Measurements from ENCODE around the gene RPL10. TPM values are rescaled to one million over a fixed set of nuclear protein-coding genes. Genes with fewer than 3 reads are reported as not detected.

Gene RPL10
- total RNA-seq, 1 donor from 2014 or later, result 5,113 TPM

DNA sequence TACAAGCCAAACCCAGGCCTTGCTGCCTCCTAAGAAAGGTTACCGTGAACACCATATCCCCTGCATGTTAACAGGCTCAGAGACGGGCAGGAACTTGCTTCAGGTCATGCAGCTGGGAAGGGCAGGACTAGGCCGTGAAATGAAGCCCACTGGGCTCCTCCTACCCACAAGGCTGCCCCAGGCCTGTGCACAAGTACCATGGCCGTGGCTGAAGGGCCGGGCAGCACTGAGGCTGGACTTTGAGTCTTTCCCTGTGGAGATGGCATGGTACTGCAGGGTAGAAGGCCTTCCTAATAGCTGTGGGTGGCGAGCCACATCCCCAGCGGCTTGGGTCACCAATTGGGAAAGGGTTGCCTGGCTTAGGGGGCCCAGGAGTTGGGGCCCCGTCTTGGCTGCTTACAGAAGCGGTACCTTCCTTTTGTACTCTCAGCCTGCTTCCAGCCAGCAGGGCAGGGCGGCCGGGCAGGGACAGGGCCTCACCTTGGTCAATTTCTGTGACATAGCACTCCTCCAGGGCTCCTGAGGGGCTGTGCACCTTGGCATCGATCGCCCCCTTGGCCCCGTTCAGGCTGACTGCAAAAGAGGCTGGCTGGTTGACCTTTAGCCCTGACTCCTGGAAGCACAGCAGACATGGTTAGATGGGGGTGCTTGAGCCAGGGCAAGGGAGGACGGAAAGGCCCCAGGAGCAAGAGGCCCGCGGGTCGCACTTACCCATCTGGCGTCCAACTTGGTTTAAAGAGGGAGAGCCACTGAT is 47.6 kb upstream of the RPL10 start:
- Mint-ChIP-seq H3K27ac (peak overlapping the region; percentile 56), H3K36me3 (ENCODE audit: low read depth) (peaks cover 46% of the 10 kb centered on the region), H3K4me3 (no peak overlapping the region), H3K27me3 (no peaks in the 10 kb centered on the region), H3K9me3 (no peaks in the 10 kb centered on the region), H3K4me1 (peaks cover 43% of the 10 kb centered on the region)
- ATAC-seq (ENCODE audit: low read depth), result no peak
- CTCF ChIA-PET, result interaction anchor here (0.9 kb wide), 1 partner anchor 22 kb away, joined by 3 read pairs; no protein-coding TSS in a partner anchor
- POLR2A ChIA-PET, result interaction anchor here (6.3 kb wide), 1 partner anchor 18 kb away, joined by 56 read pairs; no protein-coding TSS in a partner anchor
- TF ChIP-seq, protein P1, sequence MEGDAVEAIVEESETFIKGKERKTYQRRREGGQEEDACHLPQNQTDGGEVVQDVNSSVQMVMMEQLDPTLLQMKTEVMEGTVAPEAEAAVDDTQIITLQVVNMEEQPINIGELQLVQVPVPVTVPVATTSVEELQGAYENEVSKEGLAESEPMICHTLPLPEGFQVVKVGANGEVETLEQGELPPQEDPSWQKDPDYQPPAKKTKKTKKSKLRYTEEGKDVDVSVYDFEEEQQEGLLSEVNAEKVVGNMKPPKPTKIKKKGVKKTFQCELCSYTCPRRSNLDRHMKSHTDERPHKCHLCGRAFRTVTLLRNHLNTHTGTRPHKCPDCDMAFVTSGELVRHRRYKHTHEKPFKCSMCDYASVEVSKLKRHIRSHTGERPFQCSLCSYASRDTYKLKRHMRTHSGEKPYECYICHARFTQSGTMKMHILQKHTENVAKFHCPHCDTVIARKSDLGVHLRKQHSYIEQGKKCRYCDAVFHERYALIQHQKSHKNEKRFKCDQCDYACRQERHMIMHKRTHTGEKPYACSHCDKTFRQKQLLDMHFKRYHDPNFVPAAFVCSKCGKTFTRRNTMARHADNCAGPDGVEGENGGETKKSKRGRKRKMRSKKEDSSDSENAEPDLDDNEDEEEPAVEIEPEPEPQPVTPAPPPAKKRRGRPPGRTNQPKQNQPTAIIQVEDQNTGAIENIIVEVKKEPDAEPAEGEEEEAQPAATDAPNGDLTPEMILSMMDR (IDR thresholded peaks at IDR 0.05), result no peak
- intact Hi-C loops (cut with micrococcal nuclease), result no loop called here
- no peak for DNase-seq

DNA sequence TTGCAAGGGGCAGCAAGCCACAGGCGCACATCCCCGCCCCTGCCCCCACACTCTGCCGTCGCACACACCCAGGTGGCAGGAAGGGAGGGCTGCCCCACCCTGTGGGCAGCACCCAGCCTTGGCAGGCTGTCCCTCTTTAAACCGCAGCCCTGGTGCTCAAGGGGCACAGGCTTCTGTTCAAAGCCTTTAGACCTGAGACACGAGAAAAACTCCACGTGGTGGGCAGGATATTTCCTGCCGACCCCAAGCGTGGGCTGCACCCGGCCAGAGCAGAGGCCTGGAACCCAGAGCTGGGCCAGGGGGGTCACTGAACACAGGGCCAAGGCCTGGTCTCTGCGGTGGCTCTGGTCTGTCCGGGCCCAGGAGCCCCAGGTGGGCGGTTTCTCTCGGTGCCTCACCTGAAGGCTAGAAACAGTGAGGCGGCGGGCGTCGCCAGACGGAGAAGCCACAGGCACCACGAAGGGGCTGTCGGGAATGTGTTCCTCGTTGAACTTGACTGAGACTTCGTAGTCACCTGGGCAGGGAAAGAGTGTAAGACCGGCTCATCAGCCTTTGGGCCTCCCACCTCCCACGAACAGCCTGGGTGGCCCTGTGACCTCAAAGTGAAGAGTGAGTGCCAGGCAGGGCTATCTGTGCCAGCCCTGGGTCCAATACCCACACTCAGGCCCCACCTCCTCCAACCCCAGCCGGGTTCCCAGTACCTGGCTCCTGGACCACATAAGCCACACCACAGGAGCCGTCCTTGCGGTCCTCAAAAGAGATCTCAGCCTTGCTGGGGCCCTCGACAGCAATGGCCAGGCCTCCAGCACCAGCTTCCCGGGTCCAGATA is 46.8 kb upstream of the RPL10 start:
- Mint-ChIP-seq H3K27ac (peak overlapping the region; percentile 56), H3K36me3 (ENCODE audit: low read depth) (peaks cover 51% of the 10 kb centered on the region), H3K4me1 (peaks cover 45% of the 10 kb centered on the region), H3K4me3 (no peak overlapping the region), H3K9me3 (no peaks in the 10 kb centered on the region), H3K27me3 (no peaks in the 10 kb centered on the region)
- no peak for DNase-seq
- TF ChIP-seq, protein P1 (IDR thresholded peaks at IDR 0.05), result no peak
- ChIA-PET POLR2A (interaction anchor here (0.5 to 6.3 kb wide), 2 partner anchors 18 to 258 kb away, joined by 6 to 56 read pairs; no protein-coding TSS in a partner anchor), CTCF (no interaction called here)
- peak; percentile 43 for ATAC-seq (ENCODE audit: low read depth)
- intact Hi-C loops (cut with micrococcal nuclease), result no loop called here

DNA sequence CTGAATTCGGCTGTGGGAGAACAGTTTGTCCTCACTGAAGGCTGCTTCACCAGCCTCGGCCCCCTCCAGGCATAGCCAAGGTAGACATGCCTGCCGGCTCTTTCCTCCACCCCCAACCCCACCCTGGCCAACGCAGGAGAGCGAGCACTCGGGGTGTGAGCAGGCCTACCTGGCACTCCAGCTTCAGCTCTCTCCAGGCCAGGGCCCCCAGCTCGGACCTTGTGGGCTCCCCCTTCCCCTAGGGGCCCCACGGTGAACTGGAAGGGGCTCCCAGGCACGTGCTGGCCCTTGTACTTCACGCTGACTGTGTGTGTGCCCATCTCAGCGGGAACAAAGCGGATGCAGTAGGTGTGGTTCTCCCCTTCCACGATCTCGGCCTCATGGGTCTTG is 46.2 kb upstream of the RPL10 start:
- ATAC-seq (ENCODE audit: low read depth) (no peak), DNase-seq (no peak)
- peaks cover 52% of the 10 kb centered on the region for H3K36me3 Mint-ChIP-seq (ENCODE audit: low read depth)
- TF ChIP-seq, protein P1 (IDR thresholded peaks at IDR 0.05), result no peak
- ChIA-PET POLR2A (interaction anchor here (0.5 to 6.3 kb wide), 3 partner anchors 17 to 258 kb away, joined by 3 to 56 read pairs (median 6); no protein-coding TSS in a partner anchor), CTCF (no interaction called here)
- H3K27ac Mint-ChIP-seq, result peak overlapping the region; percentile 30
- intact Hi-C loops (cut with micrococcal nuclease), result no loop called here
- peaks cover 44% of the 10 kb centered on the region for H3K4me1 Mint-ChIP-seq
- no peak overlapping the region for H3K4me3 Mint-ChIP-seq
- no peaks in the 10 kb centered on the region for H3K27me3 Mint-ChIP-seq
- H3K9me3 Mint-ChIP-seq, result no peaks in the 10 kb centered on the region

DNA sequence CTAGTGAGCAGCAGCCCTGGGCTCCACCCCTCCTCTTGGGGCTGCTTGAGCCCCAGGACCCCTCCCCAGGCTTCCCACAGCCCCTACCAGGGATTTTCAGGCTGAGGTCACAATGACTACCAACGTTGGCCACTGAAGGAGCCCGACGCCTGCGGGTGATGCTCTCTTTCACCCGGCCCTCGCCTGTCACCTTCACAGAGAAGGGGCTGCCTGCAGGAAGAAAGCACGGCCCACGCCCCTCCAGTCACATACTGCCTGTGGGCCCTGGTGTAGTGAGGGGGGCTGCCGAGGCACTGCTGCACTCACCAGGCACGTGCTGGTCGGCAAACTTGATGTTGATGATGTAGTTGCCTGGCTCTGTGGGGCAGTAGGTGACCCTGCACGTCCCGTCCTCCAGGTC is 45.7 kb upstream of the RPL10 start:
- no peaks in the 10 kb centered on the region for H3K9me3 Mint-ChIP-seq
- ChIA-PET POLR2A (interaction anchor here (0.5 to 6.3 kb wide), 2 partner anchors 16 to 99 kb away, joined by 3 to 56 read pairs; no protein-coding TSS in a partner anchor), CTCF (no interaction called here)
- no peak for ATAC-seq (ENCODE audit: low read depth)
- intact Hi-C loops (cut with micrococcal nuclease), result no loop called here
- no peak overlapping the region for H3K27ac Mint-ChIP-seq
- H3K4me3 Mint-ChIP-seq, result no peak overlapping the region
- peaks cover 50% of the 10 kb centered on the region for H3K36me3 Mint-ChIP-seq (ENCODE audit: low read depth)
- H3K4me1 Mint-ChIP-seq, result peaks cover 40% of the 10 kb centered on the region
- no peaks in the 10 kb centered on the region for H3K27me3 Mint-ChIP-seq
- TF ChIP-seq, protein P1 (IDR thresholded peaks at IDR 0.05), result no peak
- no peak for DNase-seq
